Cerebellar nuclear complex (tissue), 1 donor: ENCODE results near the gene PAK5.
A peak's percentile ranks its signal among the peaks of the same experiment; 100 is the strongest.

ENCODE experiments used
- DNase-seq, 2 experiments: peaks; one replicate each; lab custom pipeline; 2025; lab: John Stamatoyannopoulos, UW

The PAK5 gene

GRCh38 chr20:9576695-9577094 is 262.2 kb downstream of the PAK5 start:
- DNase-seq = no peak

- no peak for DNase-seq
Observed at GRCh38 chr20:9575836-9576235, 263.0 kb downstream of the PAK5 start.

GRCh38 chr20:9574776-9575175 is 264.1 kb downstream of the PAK5 start:
- no peak for DNase-seq

- no peak for DNase-seq
Observed at GRCh38 chr20:9574181-9574580, 264.7 kb downstream of the PAK5 start.

GRCh38 chr20:9573335-9574151 is 265.3 kb downstream of the PAK5 start:
- peak in 1 of 2 experiments; percentile 8 for DNase-seq

- DNase-seq = no peak
Observed at GRCh38 chr20:9572670-9573069, 266.2 kb downstream of the PAK5 start.

- DNase-seq = no peak
Observed at GRCh38 chr20:9571783-9572182, 267.1 kb downstream of the PAK5 start.

GRCh38 chr20:9570612-9571011 is 268.3 kb downstream of the PAK5 start:
- no peak for DNase-seq

- no peak for DNase-seq
Observed at GRCh38 chr20:9566977-9567376, 271.9 kb downstream of the PAK5 start.

GRCh38 chr20:9565910-9566550 is 272.8 kb downstream of the PAK5 start:
- no peak for DNase-seq

- no peak for DNase-seq
Observed at GRCh38 chr20:9557411-9557810, 281.5 kb downstream of the PAK5 start.

GRCh38 chr20:9555781-9556180 is 283.1 kb downstream of the PAK5 start:
- no peak for DNase-seq

GRCh38 chr20:9551808-9552550 is 286.9 kb downstream of the PAK5 start:
- DNase-seq = no peak

- no peak for DNase-seq
Observed at GRCh38 chr20:9550871-9551270, 288.0 kb downstream of the PAK5 start.

GRCh38 chr20:9550283-9550682 is 288.6 kb downstream of the PAK5 start:
- no peak for DNase-seq

GRCh38 chr20:9543214-9543613 is 295.7 kb downstream of the PAK5 start:
- no peak for DNase-seq

- DNase-seq = no peak
Observed at GRCh38 chr20:9535449-9535848, 303.4 kb downstream of the PAK5 start.

- no peak for DNase-seq
Observed at GRCh38 chr20:9534025-9534424, 304.9 kb downstream of the PAK5 start.

GRCh38 chr20:9532069-9532838 is 306.6 kb downstream of the PAK5 start:
- no peak for DNase-seq

GRCh38 chr20:9531581-9531980 is 307.3 kb downstream of the PAK5 start:
- no peak for DNase-seq

- no peak for DNase-seq
Observed at GRCh38 chr20:9523636-9524035, 315.2 kb downstream of the PAK5 start.

GRCh38 chr20:9520086-9520485 is 318.8 kb downstream of the PAK5 start:
- no peak for DNase-seq
